COLO829 (cell line): ENCODE measurements around the gene DCTN3.
A peak's percentile ranks its signal among the peaks of the same experiment; 100 is the strongest.
"Not testable (repeated sequence)": the region's sequence is repeated elsewhere in the genome, so short reads cannot be mapped to it uniquely, and the experiment has no call there.

Experiments used
- DNase-seq: peaks from one replicate; pipeline ENCODE4 v3.0.0; 2012; ENCODE audit warnings: low spot score

DCTN3 gene

DNA sequence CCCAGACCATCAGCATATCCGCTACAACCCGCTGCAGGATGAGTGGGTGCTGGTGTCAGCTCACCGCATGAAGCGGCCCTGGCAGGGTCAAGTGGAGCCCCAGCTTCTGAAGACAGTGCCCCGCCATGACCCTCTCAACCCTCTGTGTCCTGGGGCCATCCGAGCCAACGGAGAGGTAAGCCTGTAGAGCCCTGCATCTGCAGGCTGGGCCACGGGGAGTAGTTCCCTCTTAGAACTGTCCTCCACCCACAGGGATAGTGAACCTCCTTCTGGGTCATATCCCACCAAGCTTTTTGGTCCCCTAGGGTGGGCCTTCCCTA is 26.7 kb upstream of the DCTN3 start:
- DNase-seq: no peak

DNA sequence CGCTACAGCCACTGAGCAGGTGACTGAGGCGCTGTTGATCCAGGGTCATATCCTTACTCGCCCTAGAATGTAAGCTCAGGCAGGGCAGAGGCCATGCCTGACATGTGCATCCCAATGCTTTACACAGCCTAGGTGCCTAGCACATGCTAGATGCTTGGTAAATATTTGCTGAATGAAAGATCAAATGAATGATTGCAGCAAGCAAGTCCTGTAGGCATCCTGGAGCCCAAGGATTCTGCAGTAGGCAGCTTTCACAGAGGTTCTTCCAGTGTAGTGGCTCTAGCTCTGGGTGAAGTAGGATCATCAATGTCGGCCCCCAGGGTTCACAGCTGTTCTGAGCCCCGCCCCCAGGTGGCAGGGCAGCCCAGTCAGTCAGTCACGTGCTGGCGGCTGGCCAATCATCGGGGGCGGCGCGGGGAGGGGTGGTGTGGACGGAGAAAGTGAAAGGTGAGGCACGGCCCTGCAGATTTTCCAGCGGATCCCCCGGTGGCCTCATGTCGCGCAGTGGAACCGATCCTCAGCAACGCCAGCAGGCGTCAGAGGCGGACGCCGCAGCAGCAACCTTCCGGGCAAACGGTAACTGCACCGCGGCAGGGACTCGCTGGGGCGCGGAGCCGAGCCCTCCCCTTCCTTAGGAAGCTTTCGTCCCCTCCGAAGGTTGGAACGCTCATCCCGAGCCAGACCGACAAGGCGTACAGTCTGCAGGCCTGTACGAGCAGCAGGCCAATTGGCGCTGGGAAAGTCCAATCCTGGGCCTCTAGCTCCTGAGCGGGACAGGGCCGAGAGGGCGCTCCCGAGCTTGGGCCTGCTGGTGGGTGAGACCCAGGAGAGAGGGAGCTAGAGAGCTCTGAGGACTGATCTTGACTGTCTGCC is 26.2 kb upstream of the DCTN3 start, which contains the start of gene GALT:
Gene GALT (plus strand): TSS at position 465 of the 873 bp plus-strand sequence. CDS start 30 bp downstream, at position 495.
- DNase-seq: peak; percentile 95

DNA sequence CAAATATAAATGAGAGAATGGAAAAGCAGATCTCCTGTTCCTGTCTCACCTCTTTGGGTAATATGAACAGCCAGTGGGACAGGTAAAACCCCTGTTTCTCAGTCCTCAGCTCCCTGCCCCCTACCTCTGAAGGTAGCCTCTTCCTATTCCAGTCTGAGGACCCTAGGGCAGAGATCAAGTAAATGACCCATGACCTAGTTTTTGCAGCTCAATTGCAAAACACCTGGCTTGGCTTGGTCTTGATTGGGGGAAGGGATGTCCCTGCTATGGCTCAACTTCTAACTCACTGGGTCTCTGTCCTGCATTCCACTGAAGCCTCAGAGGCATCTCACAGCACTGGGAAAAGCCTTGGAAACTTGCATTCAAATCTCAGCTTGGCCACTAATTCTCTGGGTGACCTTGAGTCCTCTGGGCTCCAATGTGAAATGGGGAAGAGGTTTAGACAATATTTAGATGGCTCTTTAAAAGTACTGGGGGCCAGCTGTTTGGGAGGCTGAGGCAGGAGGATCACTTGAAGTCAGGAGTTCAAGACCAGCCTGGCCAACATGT is 24.5 kb upstream of the DCTN3 start:
- DNase-seq: no peak

DNA sequence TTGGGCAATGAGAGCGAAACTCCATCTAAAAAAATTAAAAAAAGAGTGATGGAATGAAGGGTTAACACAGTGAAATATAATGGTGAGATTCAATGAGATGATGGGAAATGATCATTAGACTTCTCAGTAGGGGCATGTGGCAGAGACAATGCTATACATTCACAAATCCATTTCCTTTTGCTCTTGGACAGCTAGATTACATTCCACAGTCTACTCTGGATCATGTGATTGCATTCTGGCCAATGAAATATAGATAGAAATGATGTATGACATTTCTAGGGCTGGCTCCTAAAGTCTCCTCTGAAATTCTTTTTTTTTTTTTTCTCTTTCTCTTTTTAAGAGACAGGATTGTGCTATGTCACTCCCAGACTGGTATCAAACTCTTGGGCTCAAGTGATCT is 22.4 kb upstream of the DCTN3 start:
- DNase-seq: peak; percentile 87

DNA sequence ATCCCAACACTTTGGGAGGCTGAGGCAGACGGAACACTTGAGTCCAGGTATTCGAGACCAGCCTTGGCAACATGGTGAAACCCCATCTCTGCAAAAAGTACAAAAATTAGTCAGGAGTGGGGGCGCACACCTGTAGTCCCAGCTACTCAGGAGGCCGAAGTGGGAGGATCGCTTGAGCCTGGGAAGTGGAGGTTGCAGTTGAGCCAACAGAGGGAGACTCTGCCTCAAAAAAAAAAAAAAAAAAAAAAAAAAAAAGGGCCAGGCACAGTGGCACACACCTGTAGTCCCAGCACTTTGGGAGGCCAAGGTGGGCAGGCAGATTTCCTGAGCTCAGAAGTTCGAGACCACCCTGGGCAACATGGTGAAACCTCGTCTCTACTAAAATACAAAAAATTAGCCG is 19.0 kb upstream of the DCTN3 start:
- DNase-seq: not testable (repeated sequence)

DNA sequence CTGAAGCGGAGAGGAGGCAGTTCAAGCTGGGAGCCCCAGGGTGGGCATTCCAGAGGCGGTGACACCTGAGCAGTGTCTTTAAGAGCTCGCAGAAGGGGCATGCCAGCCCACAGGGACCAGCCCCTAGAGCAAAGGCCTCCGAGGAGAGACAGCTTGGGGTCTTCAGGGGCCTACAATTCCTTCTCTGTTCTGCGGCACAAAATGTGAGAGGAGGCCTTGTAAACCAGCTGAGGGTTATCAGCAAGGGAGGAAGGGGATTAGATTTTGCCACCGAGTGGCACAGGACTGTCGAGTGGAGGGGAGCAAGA is 17.8 kb upstream of the DCTN3 start:
- DNase-seq: no peak

DNA sequence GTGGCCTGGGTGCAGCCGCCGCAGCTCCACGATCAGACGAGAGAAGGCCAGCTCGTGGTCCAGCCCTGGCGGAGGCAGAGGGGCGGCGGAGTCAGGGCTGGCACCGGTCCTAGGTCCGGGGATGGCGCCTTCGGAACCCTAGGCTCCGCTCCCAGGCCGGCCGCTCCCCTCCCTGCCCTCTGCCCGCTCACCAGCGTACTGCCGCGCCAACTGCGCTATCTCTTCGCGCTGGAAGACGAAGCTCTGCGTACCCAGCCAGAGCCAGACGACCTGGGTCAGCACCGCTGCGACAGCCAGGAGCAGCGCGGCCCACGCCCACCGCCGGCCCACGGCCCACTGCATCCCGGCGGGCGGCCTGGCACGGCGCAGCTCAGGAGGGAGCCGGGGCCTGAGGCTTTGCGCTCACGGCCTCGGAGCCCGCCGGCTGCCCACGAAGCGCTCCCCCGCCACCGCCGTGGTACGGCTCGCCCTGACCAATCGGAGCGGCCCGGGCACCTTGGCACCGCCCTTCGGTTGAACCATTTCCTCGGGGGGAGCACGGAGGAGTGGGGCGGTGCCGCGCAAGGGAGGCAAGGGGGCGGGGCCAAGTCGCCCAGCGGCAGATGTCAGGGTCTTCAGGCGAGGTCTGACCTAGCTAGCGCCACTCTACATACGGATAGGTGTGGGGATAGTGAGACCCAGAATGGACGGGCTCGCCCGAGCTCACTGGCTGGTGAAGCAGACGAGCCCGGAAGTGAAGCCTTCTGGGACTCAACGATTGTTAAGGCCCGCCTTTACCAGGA is 17.3 kb upstream of the DCTN3 start, which contains the start of gene SIGMAR1:
Gene SIGMAR1 (minus strand): TSS at position 432 of the 782 bp plus-strand sequence. CDS start 90 bp downstream, at position 342.
- DNase-seq: peak; percentile 94

DNA sequence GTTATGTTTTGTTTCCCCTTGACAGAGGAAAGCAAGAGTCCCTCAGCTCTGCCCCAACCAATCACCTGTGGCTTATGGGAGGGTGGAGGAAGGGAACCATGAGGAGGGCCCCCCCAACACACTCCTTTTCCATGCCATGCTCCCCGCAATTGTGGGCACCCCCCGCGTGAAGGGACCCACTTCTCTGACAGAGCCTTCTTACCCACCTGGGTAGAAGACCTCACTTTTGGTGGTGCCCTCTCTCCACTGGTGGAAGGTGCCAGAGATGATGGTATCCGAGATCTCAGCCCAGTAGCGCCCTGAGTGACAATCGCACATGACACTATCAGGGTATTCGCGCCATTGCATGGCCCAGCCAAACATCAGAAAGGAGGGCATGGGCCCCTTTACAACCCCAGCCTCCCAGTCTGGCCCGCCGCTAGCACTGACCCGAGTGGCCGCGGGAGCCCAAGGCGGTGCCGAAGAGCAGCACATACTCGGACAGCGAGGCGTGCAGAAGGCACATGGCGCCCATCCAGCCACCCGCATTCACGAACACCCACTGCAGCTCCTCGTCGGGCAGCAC is 16.6 kb upstream of the DCTN3 start:
- DNase-seq: peak; percentile 45

DNA sequence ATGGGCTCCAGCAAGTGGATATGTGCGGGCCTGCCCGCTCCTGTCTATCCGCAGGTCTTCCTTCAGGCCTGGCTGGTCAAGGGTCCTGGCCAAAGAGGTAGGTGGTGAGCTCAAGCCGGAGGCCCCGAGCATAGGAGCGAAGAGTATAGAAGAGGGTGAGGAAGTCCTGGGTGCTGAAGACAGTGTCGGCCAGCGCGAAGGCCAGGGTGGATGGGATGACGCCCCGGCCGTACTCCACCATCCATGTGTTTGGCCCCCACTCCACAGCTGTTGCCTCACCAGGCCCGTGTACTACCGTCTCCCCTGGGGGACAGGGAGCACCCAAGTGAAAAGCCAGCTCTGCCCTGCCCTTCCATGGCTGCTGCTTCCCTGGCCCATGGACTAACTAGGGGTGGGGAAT is 15.3 kb upstream of the DCTN3 start:
- DNase-seq: no peak

DNA sequence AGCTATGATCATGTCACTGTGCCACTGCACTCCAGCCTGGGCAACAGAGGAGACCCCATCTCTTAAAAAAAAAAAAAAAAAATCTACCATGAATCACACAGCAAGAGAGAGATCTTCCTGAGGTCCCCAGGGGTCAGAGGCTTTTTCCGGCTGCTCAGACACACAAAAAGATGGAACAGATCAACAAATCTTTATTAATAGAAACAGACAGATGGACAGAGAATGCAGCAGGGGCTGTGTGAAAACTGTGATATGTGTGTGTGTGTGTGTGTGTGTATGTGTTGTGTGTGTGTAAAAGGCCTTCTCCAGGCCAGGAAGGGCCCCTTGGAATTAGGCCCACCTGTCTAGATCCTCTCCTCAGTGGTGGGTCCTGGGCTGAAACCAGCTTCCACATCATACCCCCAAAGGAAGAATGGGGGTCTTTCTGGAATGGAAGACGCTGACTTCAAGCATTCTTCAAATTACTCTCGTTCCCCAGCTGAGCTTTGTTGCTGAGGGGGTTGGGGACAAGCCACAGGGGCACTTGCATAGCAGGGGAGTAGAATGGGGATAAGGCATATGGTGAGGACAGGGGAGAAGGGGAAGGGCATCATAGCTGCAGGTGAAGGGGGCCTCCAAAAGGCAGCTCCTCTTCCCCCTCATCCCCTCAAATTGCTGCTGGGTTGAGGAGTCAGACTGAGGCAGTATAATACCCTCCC is 14.4 kb upstream of the DCTN3 start:
- DNase-seq: no peak

DNA sequence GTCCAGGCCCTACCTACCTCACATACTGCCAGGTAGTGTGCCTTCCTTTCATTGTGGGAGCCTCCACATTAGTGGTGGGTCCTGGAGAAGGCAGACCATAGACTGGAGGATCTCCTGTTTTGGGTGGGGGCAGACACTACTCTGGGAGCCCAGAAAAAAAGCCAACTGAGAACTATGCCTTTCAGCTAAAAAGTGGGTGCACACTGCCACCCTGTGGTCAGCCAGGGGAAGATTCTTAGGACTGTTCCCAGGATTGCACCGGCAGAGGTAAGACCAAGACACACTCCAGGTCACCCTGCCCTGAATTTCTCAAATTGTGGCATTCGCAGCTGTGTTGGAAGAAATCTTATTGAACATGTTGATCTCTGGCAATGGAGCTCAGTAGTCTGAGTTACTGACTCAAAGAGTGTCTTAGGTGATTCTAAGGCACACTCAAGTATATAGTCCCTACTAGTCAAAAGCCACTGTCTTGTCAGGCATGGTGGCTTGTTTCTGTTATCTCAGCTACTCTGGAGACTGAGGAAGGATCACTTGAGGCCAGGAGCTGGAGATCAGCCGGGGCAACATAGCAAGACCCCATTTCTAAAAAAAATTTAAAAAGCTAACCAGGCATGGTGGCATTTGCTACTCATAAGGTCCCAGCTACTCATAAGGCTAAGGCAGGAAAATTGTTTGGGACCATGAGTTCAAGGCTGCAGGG is 13.7 kb upstream of the DCTN3 start:
- peak; percentile 91 for DNase-seq

DNA sequence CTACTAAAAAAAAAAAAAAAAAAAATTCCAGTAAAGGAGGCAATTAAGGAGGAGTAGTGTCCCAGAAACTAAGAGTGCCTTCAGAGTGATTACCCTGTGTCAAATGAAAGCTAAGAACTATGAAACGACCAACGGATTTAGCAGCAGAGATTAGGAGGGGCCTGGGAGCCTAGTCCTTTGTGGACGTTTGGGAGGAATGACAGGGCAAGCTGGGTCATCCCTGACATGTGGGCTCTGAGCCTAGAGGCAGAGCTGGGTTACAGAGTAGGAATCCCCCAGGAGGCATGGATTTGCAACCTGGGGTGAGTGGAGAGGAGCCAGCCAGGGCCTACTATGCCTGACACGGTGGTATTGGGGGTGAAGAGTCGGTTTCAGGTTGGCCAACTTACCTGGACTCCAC is 12.9 kb upstream of the DCTN3 start:
- DNase-seq: no peak

DNA sequence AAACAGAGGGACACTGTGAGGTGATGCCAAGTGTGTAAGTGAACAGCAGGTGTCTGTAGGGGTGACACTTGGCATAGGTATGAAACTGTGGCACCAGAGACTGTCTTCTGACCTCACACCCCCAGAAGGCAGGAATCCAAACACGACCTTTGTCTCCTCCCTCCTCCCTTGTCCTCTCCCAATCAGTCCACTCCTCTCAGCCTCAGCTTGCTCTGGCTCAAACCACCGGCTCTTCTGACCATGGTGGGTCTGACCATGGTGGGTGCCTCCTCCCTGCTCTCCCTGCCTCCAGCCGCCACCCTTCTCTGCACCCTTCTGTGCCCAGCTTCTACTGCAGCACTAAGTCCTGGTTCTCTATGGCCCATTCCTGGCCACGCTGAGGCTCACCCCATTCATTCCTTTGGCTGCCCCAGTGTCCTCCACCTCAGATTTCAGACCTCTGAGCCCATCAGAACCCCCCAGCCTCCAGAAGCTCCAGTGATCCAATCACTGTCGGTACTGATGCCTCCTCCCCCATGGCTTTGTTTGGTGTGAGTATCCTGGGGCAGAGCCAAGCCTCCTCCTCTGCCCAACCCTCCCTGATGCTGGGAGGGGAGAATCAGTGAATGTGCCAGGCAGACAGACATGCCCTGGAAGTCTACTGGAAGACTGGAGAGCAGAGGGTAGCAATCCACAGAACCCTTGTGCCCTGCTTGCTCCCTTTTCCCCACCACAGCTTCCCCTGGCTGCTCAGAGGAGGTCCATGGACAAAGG is 10.3 kb upstream of the DCTN3 start:
- DNase-seq: no peak

DNA sequence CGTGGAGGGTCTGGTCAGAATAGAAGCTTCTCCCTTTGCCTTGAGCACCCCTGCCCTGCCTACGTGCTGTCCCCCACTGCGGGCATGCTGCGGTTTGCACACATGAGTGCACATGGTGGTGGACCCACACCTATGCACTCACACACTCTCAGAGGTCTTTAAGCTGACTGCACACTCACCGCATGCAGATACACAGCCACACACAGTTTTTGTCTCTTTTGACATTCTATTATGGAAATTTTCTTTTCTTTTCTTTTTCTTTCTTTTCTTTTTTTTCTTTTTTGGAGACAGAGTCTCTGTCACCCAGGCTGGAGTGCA is 9.2 kb upstream of the DCTN3 start:
- no peak for DNase-seq

DNA sequence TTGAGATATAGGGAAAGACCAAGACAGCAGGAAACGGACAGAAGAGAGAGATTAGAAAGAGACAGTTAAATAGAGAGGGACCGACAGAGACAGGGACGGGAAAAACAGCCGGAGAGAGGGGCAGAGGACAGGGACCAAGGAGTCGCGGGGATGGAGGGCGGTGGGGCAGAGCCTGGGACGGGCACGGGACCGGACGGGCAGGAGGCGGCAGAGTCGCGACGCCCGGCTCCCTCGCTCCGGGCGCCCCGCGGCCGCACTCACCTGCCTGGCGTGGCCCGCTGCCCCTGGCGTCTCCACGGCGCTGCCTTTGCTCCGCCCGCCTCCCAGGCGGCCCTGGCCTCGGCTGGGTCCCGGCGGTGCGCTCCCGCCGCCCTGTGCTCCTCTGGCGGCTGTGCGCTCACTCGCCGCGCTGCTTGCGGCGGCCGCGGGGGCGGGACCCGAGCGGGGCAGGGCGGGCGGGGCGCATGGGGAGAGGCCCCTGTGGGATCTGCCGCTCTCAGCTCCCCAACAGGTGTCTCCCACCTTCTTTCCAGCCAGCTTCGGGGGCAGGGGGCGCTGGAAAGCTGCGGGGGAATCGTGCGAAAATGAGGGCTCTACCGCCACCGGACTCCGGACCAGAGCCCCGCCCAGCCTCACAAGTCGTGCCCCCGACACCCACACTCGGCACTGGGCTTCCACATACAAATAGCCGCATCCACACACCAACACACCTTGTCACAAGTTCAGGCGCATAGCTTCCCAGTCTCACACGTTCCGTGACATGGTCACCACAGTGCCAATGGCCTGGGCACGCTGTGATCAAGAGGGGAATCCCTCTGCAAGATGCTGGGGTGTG is 8.6 kb upstream of the DCTN3 start, which contains the start of gene ARID3C:
Gene ARID3C (minus strand): TSS at position 411 of the 835 bp plus-strand sequence. CDS start 1,052 bp downstream, outside the sequence.
- no peak for DNase-seq

DNA sequence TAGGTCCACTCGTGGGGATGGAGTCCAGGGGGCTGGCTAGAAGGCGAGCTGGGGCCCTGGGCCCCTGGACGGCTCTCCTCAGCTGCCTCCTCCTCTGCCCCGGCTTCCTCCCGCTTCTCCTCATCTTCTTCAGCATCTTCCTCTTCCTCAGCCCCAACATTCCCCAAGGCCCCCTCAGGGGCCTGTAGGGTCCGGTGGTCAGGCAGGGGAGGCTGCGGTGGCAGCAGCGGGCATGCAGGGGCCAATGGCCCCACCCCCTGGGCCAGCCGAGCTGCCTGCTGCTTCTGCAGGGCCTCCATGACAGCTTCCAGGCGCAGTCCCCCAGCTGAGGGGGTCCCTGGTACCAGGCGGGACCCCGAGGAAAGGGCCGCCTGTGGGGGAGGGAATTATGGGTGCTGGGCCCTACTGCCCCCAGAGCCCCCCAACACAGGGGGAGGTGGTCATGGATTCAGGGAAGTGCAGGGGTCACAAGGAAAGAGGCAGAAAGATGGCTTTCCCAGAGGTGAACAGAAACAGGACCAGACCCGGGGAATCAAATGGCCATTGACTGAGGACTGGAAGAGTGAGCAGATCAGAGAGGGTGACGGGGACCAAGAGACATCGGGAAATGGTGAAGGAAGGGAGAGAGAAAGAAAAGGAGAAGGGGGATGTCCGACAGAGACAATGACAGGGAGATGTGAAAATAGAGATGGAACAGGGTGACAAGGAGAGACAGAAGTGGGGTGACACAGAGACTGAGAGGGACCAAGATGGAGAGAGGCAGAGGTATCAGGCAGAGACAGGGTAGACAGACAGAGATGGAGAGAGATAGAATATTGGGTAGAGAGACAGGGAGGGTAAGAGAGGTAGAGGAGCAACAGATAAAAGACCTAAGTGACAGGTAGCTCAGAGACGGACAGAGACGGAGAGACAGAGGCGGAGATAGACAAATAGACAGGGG is 7.7 kb upstream of the DCTN3 start:
- no peak for DNase-seq

DNA sequence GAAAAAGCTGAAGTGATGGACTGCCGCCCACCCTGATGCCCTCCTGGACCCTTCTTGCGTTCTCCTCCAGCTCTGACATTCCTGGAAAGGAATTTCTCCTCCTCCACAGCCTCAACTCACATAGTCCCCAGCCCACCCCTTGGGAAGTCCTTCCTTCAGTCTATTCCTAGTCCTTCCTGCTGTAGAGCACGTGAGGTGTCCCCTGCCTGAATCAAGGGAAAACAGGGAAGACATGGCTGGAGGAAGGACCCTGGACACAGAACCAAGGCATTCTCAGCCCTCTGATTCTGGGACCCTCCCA is 4.8 kb upstream of the DCTN3 start:
- DNase-seq: no peak

DNA sequence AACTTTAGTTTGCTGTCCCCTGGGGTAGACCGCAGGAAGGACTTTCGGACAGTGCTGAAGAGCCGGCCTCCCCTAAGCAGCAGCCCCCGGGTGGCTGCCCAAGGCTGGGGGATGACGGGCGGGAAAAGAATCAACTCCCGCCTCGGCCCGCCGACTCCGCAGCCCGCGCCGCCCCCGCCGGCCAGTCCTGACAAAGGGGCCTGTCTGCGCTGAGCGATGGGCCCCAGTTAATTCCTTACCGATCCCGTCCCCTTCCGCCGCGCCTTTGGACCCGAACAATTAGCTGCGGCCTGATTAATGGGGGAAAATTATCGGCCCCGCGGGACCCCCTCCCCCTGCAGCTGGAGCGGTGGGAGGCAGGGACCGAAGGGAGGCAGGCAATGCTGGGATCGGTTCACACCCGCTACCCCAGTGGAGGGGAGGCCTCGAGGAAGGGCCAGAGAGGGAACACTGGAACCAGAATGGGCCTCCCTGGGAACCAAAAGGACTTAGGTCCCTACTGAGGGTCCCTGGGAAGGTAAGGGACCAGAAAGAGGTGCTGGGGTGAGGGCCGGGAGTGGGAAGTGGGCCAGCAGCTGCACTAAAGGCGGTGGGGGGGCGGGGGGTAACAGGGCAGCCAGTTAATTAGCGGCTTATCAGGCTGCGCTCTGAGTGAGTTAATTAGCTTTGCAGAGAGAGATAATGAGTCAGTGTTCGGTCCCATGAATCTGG is 4.3 kb upstream of the DCTN3 start:
- no peak for DNase-seq
